SK-N-SH treated with all-trans-retinoic acid at 6 μM for 48 hours (cell line): ENCODE measurements around the gene ABHD13.

ENCODE experiments used
- CSDC2 ChIP-seq: fragments of 250-450 bp; sonication (Bioruptor Pico); IDR thresholded peaks from 2 replicates; pipeline ENCODE4 v1.5.0; 2020; ENCODE audit warnings: mild to moderate bottlenecking, moderate library complexity
- ISL1 ChIP-seq: fragments of 250-450 bp; sonication (Bioruptor Pico); IDR thresholded peaks from 2 replicates; pipeline ENCODE4 v2.1.2; 2022; ENCODE audit warnings: mild to moderate bottlenecking, moderate library complexity
- SNAI2 ChIP-seq: fragments of 250-450 bp; sonication (Bioruptor Pico); IDR thresholded peaks from 2 replicates; pipeline ENCODE4 v1.5.0; 2020; ENCODE audit warnings: mild to moderate bottlenecking, moderate library complexity
- TCF4 ChIP-seq: fragments of 250-450 bp; sonication (Bioruptor Pico); IDR thresholded peaks from 2 replicates; pipeline ENCODE4 v1.8.0; 2021; ENCODE audit warnings: mild to moderate bottlenecking, moderate library complexity, borderline replicate concordance
- ZC3H10 ChIP-seq: fragments of 250-450 bp; sonication (Bioruptor Pico); IDR thresholded peaks from 2 replicates; pipeline ENCODE4 v1.5.1; 2021; ENCODE audit warnings: mild to moderate bottlenecking, moderate library complexity
- ZFP3 ChIP-seq: fragments of 250-450 bp; sonication (Bioruptor Pico); IDR thresholded peaks from 2 replicates; pipeline ENCODE4 v1.5.0; 2020; ENCODE audit warnings: mild to moderate bottlenecking, moderate library complexity
- ZFP30 ChIP-seq: fragments of 450-650 bp; formaldehyde crosslinking; IDR thresholded peaks from 2 replicates; pipeline ENCODE4 v1.5.0; 2022; ENCODE audit warnings: mild to moderate bottlenecking, moderate library complexity
- ZNF70 ChIP-seq: fragments of 450-650 bp; formaldehyde crosslinking; IDR thresholded peaks from 2 replicates; pipeline ENCODE4 v1.5.0; 2020; ENCODE audit warnings: mild to moderate bottlenecking, moderate library complexity
- ZNF8 ChIP-seq: fragments of 450-650 bp; formaldehyde crosslinking; IDR thresholded peaks from 2 replicates; pipeline ENCODE4 v1.5.0; 2020; ENCODE audit warnings: mild to moderate bottlenecking, moderate library complexity
- TF ChIP-seq, protein P1 (sequence below): fragments of 250-450 bp; sonication (Bioruptor Pico); IDR thresholded peaks from 2 replicates; pipeline ENCODE4 v1.5.0; 2020; ENCODE audit warnings: mild to moderate bottlenecking, moderate library complexity
- TF ChIP-seq, protein P2 (sequence below): fragments of 250-450 bp; sonication (Bioruptor Pico); IDR thresholded peaks from 2 replicates; pipeline ENCODE4 v1.8.0; 2020; ENCODE audit warnings: mild to moderate bottlenecking, moderate library complexity, borderline replicate concordance
- TF ChIP-seq, protein P3 (sequence below): fragments of 250-450 bp; sonication (Bioruptor Pico); IDR thresholded peaks from 2 replicates; pipeline ENCODE4 v1.5.1; 2020; ENCODE audit warnings: low read depth, mild to moderate bottlenecking, moderate library complexity

DNA sequence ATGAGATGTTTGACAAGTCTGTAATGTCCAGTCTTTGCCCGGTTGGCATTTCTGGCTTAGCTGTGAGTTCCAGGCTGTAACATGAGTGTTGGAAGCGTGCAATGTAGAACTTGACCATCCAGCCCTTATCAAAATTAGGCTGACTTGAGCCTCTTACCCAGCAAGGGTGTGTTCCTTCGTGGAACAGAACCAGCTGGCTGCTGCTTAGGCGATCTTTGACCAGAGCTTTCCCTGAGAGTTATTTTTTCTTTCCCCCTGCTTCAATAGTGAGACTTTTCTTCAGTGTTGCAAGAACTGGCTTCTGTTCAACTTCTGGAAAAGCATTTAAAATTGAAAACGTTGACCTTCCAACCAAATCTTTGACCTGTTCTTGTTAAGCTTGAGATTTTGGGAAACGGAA, 57.9 kb downstream of the ABHD13 start:
- TF ChIP-seq SNAI2 (CRISPR knock-in tag), result no peak
- TF ChIP-seq, protein P1, sequence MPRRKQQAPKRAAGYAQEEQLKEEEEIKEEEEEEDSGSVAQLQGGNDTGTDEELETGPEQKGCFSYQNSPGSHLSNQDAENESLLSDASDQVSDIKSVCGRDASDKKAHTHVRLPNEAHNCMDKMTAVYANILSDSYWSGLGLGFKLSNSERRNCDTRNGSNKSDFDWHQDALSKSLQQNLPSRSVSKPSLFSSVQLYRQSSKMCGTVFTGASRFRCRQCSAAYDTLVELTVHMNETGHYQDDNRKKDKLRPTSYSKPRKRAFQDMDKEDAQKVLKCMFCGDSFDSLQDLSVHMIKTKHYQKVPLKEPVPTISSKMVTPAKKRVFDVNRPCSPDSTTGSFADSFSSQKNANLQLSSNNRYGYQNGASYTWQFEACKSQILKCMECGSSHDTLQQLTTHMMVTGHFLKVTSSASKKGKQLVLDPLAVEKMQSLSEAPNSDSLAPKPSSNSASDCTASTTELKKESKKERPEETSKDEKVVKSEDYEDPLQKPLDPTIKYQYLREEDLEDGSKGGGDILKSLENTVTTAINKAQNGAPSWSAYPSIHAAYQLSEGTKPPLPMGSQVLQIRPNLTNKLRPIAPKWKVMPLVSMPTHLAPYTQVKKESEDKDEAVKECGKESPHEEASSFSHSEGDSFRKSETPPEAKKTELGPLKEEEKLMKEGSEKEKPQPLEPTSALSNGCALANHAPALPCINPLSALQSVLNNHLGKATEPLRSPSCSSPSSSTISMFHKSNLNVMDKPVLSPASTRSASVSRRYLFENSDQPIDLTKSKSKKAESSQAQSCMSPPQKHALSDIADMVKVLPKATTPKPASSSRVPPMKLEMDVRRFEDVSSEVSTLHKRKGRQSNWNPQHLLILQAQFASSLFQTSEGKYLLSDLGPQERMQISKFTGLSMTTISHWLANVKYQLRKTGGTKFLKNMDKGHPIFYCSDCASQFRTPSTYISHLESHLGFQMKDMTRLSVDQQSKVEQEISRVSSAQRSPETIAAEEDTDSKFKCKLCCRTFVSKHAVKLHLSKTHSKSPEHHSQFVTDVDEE (CRISPR knock-in tag), result no peak
- no peak for TF ChIP-seq ZNF70 (CRISPR knock-in tag)
- TF ChIP-seq ZFP3, result no peak
- TF ChIP-seq, protein P2, sequence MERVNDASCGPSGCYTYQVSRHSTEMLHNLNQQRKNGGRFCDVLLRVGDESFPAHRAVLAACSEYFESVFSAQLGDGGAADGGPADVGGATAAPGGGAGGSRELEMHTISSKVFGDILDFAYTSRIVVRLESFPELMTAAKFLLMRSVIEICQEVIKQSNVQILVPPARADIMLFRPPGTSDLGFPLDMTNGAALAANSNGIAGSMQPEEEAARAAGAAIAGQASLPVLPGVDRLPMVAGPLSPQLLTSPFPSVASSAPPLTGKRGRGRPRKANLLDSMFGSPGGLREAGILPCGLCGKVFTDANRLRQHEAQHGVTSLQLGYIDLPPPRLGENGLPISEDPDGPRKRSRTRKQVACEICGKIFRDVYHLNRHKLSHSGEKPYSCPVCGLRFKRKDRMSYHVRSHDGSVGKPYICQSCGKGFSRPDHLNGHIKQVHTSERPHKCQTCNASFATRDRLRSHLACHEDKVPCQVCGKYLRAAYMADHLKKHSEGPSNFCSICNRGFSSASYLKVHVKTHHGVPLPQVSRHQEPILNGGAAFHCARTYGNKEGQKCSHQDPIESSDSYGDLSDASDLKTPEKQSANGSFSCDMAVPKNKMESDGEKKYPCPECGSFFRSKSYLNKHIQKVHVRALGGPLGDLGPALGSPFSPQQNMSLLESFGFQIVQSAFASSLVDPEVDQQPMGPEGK (CRISPR knock-in tag), result no peak
- TF ChIP-seq ZFP30 (CRISPR knock-in tag), result no peak
- TF ChIP-seq, protein P3, sequence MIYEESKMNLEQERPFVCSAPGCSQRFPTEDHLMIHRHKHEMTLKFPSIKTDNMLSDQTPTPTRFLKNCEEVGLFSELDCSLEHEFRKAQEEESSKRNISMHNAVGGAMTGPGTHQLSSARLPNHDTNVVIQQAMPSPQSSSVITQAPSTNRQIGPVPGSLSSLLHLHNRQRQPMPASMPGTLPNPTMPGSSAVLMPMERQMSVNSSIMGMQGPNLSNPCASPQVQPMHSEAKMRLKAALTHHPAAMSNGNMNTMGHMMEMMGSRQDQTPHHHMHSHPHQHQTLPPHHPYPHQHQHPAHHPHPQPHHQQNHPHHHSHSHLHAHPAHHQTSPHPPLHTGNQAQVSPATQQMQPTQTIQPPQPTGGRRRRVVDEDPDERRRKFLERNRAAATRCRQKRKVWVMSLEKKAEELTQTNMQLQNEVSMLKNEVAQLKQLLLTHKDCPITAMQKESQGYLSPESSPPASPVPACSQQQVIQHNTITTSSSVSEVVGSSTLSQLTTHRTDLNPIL (CRISPR knock-in tag), result no peak
- TF ChIP-seq ISL1, result no peak
- TF ChIP-seq TCF4 (CRISPR knock-in tag), result no peak
- no peak for TF ChIP-seq CSDC2 (CRISPR knock-in tag)
- no peak for TF ChIP-seq ZNF8
- no peak for TF ChIP-seq ZC3H10 (CRISPR knock-in tag)
